SHP77 treated with DMSO at 0.1 percent for 48 hours (cell line): ENCODE data around the gene UNK.
A peak's percentile ranks its signal among the peaks of the same experiment; 100 is the strongest.

ENCODE experiments used
- DNase-seq: peaks from one replicate; lab custom pipeline; 2025; lab: John Stamatoyannopoulos, UW

The UNK gene

DNA sequence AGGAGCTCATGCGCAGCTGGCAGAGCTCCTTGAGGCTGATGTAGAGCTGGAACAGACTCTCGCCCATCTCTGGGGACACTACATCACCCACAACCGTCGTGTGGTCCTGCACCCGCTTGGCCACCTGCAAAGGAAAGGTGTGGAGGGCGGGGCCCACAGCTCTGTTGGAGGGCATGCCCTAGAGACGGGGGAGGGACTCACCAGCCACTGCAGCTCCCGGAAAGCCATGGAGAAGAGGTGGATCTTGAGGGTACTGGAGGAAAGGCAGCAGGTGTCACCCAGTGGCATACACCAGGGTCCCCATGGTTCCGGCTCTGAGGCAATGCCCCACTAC is 51.0 kb downstream of the UNK start:
- no peak for DNase-seq

DNA sequence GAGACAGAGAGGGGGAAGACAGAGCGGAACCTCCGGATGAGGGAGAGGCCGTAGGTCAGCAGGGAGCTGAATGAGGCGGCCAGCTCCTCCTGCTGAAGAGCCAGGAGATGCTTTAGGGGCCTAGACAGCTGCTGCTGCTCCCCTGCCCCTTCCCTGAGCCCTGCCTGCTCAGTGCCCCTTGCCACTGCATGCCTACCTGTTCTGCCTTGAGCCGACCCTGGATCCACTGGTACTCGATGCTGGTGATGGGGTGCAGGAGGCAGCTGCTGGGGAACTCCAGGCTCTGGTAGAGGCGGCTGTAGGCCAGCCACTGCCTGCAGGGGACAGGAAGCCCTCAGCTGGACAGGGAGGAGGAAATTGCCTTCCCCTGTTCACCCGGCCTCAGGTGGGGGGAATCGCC is 52.0 kb downstream of the UNK start:
- DNase-seq = no peak

- DNase-seq = no peak
Measured at GRCh38 chr17:75837899-75838298, 53.3 kb downstream of the UNK start.

DNA sequence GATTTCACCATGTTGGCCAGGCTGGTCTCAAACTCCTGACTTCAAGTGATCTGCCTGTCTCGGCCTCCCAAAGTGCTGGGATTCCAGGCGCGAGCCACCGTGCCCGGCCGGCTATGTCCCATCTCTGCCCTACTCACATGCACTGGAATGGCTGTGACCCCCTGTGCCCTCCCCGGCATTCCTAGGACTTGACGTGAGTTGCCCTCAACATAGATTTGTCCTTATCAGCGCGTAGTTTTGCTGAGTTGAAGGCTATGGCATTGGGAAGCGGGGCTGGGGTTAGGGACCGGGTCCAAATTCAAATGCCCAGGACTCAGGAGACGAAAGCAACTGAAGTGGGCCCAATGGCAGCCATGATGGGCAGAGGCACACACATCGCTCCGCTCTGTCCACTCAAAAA is 53.8 kb downstream of the UNK start:
- DNase-seq = no peak

DNA sequence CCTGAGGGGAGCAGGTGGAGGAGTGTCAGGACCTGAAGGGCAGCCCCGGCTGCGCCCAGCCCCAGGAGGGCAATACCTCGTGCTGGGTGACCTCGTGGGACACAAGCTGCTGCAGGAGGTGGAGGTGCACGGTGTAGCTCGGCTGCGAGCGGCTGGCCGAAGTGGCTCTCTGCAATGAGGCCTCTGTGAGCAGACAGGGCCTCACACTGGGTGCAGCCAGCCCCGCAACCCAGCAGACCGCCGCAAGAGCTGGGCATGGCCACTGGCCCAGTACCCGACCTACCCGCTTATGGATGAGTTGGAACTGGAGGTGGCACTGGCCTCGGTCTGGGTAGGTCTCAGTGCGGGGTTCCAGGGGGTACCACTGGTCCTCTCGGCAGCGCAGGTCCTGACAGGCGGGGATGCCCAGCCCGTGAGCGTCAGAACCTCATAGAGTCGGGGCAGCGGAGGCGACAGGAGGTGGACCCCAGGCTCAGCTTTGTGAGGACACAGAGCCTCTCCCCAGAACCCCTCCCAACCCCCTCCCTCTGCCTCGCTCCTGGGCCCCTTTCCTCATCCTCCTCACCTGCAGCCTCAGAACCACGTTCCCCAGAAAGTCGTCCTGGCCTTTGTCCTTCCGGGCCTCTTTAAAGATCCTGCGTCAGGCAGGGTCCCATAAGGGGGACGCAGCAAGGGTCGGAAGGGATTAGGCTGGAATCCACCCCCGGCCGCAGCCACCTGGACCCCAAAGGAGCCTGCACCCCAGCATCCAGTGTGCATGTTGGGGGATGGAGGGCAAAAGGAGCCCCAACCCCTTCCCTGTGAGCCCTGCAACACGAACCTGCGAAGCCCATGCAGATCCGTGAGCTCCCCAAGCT is 55.6 kb downstream of the UNK start:
- DNase-seq = no peak

GRCh38 chr17:75840799-75841164 is 56.2 kb downstream of the UNK start:
- DNase-seq = no peak

GRCh38 chr17:75842411-75842810 is 57.8 kb downstream of the UNK start:
- DNase-seq = no peak

GRCh38 chr17:75842963-75843576 is 58.5 kb downstream of the UNK start:
- DNase-seq = no peak

DNA sequence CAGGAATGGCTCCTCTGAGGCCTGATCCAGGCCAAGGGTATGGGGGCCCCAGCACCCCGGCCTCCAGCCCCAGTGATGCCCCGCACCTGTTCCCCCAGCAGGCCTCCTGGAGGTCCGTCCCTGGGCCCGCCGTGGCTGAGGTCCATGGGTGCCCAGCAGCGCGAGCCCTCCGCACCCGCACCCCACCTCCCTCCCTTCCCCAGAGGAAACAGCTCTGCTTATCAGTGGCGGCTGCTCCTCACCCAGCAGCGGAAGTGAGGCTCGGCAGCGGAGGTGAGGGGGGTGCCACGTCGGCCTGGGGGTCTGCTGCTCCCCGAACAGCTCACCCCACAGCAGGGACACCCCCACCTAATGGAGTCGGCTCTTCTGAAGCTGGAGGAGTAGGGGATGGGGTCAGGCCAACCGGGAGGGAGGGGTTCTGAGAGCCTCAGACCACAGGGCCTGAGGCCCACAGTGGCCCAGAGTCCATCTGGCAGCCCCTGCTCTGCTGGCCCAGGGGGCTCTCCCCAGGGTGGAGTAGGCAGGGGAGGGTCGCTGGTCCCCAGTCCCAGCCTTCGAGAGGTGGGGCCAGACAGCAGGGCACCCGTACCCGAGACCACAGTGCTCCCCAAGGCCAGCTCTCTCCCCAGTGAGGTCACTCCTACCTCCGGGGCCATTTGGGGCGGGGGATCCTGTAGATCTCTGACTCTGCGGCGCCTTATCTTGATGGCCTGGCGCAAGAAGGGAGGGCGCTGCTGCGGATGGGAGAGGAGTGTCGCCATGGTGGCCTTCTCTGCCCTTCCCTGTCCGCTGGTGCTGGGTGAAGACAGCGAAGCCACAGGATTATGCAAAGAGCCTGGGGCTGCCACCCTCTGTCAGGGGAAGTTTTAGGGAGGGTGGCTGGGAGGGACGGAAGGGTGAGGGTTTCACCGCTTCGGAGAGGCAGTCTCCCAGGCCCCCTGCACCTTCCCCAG is 59.2 kb downstream of the UNK start, which contains the start of gene UNC13D:
Gene UNC13D (minus strand): TSS at position 828 of the 953 bp plus-strand sequence. CDS start 67 bp downstream, at position 761.
- no peak for DNase-seq

- DNase-seq = no peak
Measured at GRCh38 chr17:75844530-75845057, 60.0 kb downstream of the UNK start.

- DNase-seq = peak; percentile 29
Measured at GRCh38 chr17:75845058-75845711, 60.6 kb downstream of the UNK start.

GRCh38 chr17:75845933-75846691 is 61.5 kb downstream of the UNK start:
- DNase-seq = no peak

GRCh38 chr17:75846692-75847613 is 62.3 kb downstream of the UNK start:
- DNase-seq = no peak

GRCh38 chr17:75847614-75848522 is 63.3 kb downstream of the UNK start:
- no peak for DNase-seq

DNA sequence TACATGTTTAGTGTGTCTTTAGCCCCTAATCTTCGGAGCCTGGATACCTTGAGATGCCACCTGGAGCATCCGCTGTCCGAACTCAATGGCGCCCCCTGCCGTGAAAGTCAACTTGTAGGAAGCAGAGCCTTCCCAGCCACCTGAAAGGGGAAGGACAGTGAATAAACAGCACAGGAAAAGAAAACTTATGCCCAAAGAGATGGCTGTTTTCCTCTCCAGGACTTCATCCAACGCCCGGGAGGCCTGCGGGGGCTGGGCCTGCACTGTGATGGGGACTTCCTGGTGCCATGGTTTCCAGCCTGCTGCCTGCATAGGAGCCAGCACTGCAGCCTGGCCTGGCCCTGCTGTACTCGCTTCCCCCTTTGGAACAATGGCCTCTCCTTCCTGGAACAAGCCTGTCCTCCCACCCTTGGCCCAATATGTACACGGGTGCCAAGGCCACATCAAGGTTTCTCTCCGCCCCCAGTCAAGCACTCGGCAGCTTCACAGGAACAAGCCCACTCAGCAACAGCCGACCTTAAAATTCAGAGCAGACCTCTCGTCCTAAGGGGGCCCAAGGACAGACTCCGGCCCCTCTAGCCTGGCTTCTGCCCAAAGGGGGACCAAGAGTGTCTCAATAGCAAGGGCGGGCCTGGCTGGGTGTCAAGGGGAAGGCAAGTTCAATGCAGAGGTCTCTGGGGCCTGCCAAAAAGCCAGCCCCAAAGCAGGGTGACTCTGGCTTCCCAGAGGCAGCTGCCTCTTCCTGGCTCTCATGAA is 64.1 kb downstream of the UNK start:
- peak; percentile 66 for DNase-seq

DNA sequence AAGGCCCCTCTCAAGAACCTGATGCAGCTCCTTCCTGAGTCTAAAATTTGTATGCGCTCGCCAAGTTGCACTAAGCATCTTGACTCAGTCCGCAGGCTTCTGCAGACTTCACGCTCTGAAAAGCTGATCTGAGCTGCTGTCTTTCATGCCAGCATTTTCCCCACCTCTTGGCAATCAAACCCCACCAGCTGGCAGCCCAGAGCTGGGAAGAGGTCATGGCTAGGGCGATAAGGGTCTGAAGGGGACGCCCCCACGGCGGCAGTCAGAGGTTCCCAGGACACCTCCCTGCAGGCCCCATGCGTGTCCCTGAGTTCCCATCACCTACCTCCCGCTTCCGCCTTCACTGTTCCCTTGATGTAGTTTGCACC is 64.7 kb downstream of the UNK start:
- no peak for DNase-seq

GRCh38 chr17:75849724-75850123 is 65.1 kb downstream of the UNK start:
- no peak for DNase-seq
